Activated CD8-positive, alpha-beta memory T cell treated with anti-CD3 and anti-CD28 coated beads for 1 hour (primary cell): ENCODE measurements around the gene LHFPL3.

ENCODE experiments used
- DNase-seq, 2 donors: peaks; one replicate each; pipeline ENCODE4 v3.0.0-alpha.2; 2020; ENCODE audit warnings: low read depth in 1 of 2; ENCODE audit errors: extremely low read depth in 1 of 2

Gene LHFPL3

GRCh38 chr7:104791080-104791479 is 462.7 kb downstream of the LHFPL3 start:
- DNase-seq = no peak

GRCh38 chr7:104793066-104793465 is 464.7 kb downstream of the LHFPL3 start:
- DNase-seq = no peak

- no peak for DNase-seq
Observed at GRCh38 chr7:104794154-104794553, 465.8 kb downstream of the LHFPL3 start.

- no peak for DNase-seq
Observed at GRCh38 chr7:104794589-104794988, 466.2 kb downstream of the LHFPL3 start.

- no peak for DNase-seq
Observed at GRCh38 chr7:104795086-104795485, 466.7 kb downstream of the LHFPL3 start.

- no peak for DNase-seq
Observed at GRCh38 chr7:104795616-104796398, 467.4 kb downstream of the LHFPL3 start.

GRCh38 chr7:104800307-104800706 is 471.9 kb downstream of the LHFPL3 start:
- no peak for DNase-seq

GRCh38 chr7:104801022-104801421 is 472.6 kb downstream of the LHFPL3 start:
- DNase-seq = no peak

- DNase-seq = no peak
Observed at GRCh38 chr7:104803931-104804330, 475.5 kb downstream of the LHFPL3 start.

- DNase-seq = no peak
Observed at GRCh38 chr7:104804696-104805095, 476.3 kb downstream of the LHFPL3 start.

- no peak for DNase-seq
Observed at GRCh38 chr7:104805449-104806317, 477.3 kb downstream of the LHFPL3 start.

GRCh38 chr7:104807671-104808070 is 479.3 kb downstream of the LHFPL3 start:
- no peak for DNase-seq

- DNase-seq = no peak
Observed at GRCh38 chr7:104809906-104810305, 481.5 kb downstream of the LHFPL3 start.

GRCh38 chr7:104814126-104814525 is 485.7 kb downstream of the LHFPL3 start:
- no peak for DNase-seq

- no peak for DNase-seq
Observed at GRCh38 chr7:104814671-104815400, 486.4 kb downstream of the LHFPL3 start.

GRCh38 chr7:104816537-104816936 is 488.1 kb downstream of the LHFPL3 start:
- no peak for DNase-seq

- DNase-seq = no peak
Observed at GRCh38 chr7:104818961-104819880, 490.8 kb downstream of the LHFPL3 start.

- DNase-seq = no peak
Observed at GRCh38 chr7:104820836-104821535, 492.6 kb downstream of the LHFPL3 start.

- no peak for DNase-seq
Observed at GRCh38 chr7:104823177-104823576, 494.8 kb downstream of the LHFPL3 start.

- DNase-seq = no peak
Observed at GRCh38 chr7:104825099-104825498, 496.7 kb downstream of the LHFPL3 start.
